ENCODE data around the gene SGSH.

GRCh38 chr17:80214012-80214877 is 5.9 kb downstream of the SGSH start:
- TF ChIP-seq, protein P1, sequence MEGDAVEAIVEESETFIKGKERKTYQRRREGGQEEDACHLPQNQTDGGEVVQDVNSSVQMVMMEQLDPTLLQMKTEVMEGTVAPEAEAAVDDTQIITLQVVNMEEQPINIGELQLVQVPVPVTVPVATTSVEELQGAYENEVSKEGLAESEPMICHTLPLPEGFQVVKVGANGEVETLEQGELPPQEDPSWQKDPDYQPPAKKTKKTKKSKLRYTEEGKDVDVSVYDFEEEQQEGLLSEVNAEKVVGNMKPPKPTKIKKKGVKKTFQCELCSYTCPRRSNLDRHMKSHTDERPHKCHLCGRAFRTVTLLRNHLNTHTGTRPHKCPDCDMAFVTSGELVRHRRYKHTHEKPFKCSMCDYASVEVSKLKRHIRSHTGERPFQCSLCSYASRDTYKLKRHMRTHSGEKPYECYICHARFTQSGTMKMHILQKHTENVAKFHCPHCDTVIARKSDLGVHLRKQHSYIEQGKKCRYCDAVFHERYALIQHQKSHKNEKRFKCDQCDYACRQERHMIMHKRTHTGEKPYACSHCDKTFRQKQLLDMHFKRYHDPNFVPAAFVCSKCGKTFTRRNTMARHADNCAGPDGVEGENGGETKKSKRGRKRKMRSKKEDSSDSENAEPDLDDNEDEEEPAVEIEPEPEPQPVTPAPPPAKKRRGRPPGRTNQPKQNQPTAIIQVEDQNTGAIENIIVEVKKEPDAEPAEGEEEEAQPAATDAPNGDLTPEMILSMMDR (conservative IDR thresholded peaks at IDR 0.05; ENCODE audit: low read depth, low read length) = no peak
- no peak for TF ChIP-seq EZH2 (IDR thresholded peaks at IDR 0.05; ENCODE audit: borderline replicate concordance, low read depth, low read length, poor library complexity, severe bottlenecking)

Data from A673 (cell line).